NCI-H1436 (cell line): ENCODE measurements around the gene SAYSD1.
"Not testable (repeated sequence)": the region's sequence is repeated elsewhere in the genome, so short reads cannot be mapped to it uniquely, and the experiment has no call there.

Experiments
- DNase-seq: peaks from one replicate; lab custom pipeline; 2025; lab: John Stamatoyannopoulos, UW

The SAYSD1 gene, protein sequence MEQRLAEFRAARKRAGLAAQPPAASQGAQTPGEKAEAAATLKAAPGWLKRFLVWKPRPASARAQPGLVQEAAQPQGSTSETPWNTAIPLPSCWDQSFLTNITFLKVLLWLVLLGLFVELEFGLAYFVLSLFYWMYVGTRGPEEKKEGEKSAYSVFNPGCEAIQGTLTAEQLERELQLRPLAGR

DNA sequence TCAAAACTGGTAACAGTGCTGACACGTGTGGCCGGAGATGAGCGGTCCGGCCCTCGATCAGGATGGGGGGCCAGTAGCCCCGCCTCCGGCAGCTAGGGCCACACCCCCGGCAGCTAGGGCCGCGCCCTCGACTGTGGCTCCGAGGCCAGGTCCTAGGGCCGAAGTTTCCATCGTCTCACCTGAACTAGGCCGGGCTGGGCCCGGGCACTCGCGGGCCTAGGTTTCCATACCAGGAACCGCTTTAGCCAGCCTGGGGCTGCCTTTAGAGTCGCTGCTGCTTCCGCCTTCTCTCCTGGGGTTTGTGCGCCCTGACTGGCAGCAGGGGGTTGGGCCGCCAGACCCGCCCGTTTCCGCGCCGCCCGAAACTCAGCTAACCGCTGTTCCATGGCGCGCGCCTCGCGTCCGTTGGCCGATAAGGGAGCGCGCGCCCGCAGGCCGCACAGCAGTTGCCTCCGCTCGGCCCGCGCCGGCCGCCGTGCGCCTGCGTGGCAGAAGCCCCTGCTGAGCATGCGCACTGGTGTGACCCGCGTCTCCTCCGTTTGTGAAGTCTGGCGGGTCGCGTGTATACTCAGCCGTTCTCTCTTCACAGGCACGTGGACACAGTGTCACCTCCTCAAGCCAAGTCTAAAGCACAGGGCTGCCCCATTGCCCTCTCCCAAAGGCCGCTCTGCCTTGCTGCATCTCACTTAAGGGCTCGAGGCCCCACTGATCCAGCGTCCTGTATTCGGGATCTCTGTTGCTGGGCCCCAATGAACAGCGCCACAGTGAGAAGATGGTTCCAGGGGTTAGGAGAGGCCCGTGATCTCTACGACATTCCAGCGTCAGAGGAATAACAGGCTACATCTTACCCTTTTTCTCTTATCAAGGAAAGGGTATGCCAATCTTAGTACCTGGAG, at the start of gene SAYSD1:
TSS of gene SAYSD1 (minus strand) at position 483 of the 896 bp plus-strand sequence. CDS start at position 386, 97 bp downstream.
- peak; percentile 92 for DNase-seq

DNA sequence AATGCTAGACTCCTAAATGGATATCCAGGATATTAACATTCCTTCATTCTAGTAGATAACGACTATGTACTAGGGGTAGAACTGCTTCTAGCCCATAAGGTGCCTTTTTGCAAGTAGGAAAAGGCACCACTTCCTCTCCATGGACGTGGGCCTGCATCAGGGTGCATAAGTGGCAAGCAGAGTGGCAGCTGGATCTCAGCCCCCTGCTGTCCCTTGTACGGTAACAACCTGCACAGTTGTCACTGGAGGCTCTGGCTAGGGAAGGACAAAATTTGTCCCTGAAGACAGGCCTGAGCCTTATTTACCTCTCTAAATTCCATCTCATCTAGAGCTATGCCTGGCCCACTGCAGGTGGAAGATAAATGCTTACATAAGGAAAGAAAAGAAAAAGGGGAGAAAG, 42.5 kb upstream of the SAYSD1 start:
- DNase-seq: no peak

DNA sequence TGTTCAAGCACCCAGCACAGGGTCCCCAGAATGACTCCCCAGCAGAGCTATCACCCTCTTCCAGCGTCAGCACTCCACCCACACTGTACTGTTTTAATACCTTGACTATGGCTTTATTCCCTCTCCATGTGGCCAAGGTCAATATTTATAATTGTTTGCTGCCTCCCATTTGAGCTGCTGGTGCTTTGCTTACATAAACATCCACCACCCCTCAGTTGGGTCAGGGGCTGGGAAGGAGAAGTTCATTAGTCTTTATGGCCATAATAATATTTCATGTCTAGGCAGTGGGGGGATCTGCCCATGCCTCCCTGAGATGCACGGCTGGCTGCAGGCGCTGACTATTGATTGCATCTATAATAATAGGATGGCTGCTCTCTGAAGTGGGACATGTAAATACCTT, 41.8 kb upstream of the SAYSD1 start:
- DNase-seq: no peak

DNA sequence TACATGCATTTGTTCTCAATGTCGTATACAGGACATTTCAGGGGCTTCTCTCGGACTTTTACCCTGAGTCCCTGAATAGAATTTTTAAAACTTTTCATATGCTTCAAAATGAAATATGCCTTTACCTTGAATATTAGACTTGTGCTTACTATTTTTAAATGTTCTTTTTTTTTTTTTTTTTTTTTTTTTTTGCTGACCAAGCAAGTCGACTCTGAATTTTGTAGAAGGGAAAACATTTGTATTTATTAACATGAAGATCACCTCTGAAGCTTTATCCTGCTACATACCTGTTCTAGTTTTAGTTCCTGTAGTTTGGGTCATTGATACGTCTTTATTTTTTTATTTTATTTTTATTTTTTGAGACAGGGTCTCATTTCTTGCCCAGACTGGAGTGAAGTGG, 39.7 kb upstream of the SAYSD1 start:
- DNase-seq: no peak

DNA sequence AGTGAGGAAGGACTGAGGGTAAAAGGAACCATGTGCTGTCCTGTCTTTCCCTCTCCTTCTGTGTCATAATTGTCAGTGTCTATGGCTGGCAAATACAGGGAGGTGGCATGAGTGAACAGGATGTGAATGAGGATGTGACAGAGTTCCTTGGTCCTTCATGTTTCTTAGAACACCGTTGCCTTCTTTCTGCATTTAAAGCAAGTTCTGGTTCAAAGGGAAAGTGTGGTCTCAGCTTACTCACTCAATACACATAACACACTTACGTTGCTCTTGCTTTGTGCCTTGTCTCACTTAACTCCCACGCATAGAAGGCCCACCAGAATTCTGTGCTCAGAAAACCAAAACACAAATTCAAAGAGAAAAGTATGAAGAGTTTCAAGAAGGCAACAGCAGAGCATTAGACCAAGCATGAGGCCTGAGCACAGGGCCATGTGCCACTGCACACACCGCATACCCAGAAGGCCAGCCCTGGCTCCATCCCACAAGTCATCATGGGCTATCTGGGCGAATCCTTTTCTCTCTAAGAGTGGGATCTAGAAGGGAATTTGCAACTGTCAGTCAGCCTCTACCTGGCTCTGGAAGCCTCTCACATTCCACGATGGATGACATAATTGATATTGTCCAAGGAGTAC, 38.9 kb upstream of the SAYSD1 start:
- no peak for DNase-seq

DNA sequence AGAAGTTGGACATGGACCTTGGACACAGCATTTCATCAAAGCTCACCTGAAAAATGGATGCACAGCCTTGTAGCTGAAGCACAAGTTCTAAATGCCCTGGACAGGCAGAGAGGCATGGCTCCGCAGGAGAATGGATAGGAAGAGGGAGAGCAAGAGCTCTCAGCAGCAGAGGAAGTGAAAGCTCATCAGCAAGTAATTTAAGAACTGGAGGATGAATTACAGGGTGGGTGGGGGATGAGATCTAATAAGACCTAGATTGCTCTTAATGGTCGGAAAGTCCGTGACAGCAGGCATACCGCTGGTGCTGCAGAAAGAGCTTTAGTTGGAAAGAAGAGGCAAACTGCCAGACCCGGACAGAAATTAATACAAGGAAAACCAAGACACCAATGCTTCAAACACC, 37.3 kb upstream of the SAYSD1 start:
- no peak for DNase-seq

DNA sequence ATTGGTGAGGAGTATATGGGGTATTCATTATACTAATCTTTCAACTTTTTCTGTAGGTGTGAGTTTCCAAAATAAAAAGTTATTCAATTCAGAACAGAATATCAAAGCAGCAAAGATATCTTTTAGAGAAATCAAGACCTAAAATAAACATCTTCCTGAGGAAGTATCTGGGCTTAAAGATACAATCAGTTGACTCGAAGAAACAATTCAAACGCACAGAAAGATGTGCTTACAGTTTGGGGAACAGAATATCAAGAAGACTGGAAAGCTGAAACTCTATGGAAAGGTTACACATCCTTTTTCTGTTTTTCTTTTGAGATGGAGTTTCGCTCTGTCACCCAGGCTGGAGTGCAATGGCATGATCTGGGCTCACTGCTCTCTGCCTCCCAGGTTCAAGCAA, 36.2 kb upstream of the SAYSD1 start:
- DNase-seq: no peak

DNA sequence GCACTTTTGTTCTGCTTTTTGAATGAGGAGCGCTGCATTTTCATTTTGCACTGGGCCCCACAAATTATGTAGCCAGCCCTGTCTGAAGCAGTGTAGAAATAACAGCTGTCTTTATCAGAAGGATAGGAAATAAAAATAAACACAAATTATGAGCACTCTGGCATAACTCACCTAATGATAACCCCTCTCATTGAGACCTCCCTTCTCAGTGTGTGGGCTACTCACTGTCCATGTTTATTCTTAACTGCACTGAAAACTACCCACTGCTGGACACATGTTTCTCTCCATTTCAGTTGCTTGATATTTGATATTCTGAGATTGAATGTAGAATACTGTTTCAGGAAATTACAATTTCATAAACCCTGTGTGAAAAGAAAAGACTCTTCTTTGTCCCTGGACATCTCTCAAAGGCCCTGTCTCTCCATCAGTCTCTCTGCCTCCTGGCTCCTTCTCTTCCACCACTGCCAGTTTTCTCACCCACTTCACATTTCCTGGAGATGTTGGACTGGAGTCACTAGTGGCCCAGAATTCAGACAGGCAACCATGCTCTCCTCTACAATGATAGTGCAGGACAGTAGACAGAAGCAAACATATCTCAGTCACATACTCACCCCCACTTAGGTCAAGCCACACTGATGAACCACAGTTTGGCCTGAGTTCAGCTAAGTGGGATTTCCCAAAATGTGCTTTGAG, 29.6 kb upstream of the SAYSD1 start:
- DNase-seq: no peak

DNA sequence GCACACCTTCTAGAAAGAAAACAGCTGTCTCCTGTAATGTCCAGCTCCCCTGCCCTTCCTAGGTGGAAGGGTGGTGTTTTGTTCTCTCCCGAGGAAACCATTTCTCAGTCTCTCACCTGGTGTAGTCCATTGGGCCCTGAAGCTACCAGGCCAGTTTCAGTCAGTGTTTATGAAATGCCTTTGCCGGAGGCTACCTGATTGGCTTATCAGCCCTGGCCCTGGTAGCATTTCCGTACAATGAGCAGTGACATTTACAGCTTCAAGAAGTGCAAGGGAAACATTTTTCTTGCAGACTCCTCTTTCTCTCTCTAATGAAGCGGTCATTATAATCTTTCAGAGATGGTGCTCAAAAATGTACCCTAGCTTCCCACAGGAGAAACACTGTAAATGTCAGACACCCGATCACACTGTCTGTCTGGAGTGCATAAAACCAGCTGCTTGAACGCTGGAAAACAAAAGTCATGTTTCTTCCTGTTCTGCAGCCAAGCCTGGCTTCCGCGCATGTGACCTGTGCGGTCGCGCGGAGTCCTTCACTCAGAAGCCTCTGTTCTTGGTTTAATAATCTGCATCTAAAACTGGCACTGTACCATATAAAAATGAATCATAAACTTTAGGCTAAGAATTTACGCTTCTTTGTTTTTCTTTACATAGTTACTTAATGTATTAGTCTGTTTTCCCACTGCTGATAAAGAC, 28.4 kb upstream of the SAYSD1 start:
- no peak for DNase-seq

DNA sequence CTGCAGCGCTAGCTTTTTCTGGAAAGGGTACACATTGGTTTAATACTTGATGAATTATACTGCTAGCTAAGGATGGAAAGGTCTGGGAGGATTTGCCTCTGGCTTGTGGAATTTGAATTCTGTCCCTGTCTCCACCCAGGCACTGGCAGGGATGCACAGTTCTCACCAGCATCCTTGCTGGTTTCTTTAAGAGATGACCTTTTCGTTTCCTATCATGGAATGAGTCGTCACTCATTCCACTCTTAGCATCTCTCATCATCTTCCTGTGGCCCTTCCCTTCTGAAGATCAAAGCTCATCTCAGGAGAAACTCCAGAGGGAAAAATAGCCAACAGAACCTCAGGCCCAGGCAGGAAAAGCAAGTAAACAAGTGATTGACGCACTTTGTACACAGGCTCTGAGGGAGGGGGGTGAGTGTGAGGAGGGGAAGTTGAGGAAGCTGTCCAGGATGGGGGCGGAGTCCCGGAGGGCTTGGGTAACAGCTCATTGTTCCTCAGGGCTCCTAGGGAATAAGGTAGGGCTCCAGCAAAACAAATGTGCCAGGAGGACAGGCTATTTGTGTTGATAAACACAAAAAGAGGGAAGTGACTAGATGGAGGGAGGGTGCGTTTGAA, 25.7 kb upstream of the SAYSD1 start:
- no peak for DNase-seq

DNA sequence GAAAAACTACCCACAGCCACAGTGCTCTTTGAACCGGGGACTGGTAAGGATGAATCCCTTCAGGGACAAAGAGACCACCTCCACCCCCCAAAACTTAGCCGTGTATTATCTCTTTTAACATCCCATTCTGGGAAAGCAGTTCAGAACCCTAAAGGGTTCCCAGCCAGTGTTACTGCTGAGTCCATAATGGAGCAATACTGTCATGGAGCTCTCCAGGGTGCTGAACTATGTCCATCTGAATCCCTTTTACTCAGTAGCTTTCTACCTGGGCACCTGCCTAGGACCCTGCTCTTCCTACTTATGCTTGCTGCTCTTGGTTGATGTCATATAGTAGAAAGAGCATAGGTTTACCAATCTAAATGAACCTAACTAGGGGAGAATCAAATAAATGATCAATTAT, 22.3 kb upstream of the SAYSD1 start:
- DNase-seq: no peak

DNA sequence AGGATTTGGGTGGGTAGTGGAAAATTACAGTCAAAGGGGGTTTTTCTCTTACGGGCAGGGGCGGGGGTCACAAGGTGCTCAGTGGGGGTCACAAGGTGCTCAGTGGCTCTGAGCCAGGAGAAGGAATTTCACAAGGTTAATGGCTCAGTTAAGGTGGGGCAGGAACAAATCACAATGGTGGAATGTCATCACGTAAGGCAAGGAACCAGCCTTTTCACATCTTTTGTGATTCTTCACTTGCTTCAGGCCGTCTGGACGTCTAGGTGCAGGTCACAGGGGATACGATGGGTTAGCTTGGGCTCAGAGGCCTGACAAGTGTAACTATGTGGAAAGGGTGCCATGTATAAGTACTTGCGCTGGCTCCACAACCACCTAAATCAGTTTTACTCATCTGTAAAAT, 21.2 kb upstream of the SAYSD1 start:
- not testable (repeated sequence) for DNase-seq

DNA sequence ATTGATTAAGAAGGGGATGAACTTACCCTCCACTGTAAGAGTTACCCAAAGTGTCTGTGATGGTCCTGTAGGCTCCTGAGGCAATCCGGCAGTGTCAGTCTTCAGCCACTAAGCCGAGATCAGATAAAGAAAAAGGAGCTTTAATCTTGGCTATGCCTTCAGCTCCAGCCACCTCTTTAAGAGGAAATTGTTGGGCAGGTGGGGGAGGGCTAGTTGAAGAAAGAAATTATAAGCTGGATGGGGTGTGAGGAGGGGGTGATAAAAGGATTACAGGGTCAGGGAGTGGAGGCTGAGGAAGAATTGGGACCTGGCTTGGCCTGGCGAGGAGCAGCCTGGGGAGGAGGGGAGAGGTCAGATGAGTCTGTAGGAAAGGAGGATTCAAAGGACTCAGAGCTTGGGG, 19.8 kb upstream of the SAYSD1 start:
- not testable (repeated sequence) for DNase-seq

DNA sequence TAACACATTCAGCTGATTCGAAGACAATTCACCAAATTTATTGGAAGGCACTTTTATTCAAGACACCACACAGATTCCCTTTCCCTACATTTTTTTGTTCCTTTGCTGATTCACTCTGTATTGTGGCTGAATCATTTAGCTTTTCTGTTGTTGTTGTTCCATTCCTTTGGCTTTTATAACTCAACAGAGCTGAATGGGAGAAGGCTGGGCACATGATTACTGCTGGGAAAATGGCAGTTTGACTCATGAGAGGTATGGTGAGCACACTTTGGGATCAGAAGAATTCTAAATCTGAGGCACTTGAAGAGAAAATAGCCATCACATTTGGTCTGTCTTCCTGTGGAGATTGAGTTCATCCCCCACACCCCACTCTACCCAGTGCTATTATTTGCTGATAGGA, 15.7 kb upstream of the SAYSD1 start:
- no peak for DNase-seq

DNA sequence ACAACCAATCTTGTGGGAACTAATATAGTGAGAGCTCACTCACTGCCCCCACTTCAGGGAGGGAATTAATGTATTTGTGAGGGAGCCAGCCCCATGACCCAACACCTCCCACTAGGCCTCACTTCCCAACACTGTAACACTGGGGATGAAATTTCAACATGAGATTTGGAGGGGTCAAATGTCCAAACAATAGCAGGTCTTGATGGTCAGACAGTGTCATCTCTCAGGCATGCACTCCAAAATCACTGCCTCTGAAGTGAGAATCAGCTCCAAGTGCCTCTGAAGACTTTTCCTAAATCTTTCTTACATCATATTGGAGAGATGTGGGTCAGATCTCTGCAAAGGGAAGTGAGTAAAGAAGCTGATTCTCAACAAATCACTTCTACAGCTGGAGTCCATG, 13.8 kb upstream of the SAYSD1 start:
- no peak for DNase-seq

DNA sequence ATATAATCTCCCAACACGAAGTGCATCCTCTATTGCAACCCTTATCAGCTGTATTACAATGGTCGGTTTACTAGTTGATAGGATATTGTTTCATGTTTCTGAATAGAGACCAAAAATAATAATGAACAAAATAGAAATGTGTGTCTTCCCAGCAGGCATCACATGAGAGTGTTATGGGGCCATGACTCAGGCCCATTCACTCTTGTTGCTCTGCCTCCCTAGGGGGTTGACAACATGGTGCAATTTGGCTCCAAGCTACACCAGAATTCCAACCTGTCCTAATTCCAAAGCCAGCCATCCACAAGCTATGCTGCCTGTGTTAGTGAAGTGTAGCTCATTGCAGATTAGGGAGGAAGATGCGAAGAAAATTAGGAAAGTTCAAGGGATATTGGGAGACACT, 13.1 kb upstream of the SAYSD1 start:
- DNase-seq: no peak

DNA sequence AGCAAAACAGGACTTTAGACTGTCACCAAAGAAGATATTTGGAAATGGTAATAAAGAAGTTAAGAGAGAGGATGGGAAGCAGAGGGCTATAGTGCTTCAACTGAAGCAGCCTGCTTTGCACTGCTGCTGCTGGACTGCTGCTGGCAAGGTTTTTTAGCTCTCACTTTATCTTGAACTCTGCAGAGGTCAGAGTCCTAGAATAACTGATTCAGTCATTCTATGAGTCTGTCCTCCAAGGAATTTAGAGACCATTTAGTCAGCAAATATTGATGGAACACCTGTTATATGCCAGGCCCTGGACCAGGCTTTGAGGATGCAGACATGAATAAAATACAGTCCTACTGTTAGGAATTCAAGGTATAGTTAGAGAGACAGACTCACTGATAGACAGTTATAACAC, 9.1 kb upstream of the SAYSD1 start:
- DNase-seq: no peak

DNA sequence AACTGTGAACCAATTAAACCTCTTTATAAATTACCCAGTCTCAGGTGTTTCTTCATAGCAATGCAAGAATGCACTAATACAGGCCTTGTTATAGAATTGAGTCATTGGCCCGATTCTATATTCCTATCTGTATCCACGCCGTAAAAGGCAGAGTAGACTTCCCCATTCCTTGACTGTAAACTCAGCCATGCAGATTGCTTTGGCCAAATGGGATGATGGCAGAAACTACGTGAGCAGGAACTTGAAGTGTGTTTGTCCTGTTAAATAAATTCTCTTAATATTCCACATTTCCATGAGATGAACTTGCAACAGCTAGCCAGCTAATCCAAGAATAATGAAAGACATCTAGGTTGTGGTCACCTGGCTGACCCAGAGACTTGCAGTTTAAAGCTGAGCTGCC, 3.9 kb upstream of the SAYSD1 start:
- no peak for DNase-seq

DNA sequence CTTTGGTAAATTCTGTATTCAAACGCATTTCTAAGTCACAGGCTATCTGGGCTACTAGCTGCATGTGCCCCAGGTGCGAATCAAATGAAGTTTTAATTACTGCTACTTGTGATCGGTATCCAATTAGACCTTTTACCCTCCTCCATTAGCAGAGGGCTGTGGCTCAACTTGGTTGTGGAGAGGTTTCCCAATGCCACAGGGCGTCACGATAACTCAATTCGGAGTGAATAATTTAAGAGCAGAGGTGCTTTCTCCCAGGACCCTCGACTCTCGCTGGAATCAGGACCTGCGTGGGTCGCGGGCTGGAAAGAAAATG, 640 bp downstream of the SAYSD1 start:
- no peak for DNase-seq

DNA sequence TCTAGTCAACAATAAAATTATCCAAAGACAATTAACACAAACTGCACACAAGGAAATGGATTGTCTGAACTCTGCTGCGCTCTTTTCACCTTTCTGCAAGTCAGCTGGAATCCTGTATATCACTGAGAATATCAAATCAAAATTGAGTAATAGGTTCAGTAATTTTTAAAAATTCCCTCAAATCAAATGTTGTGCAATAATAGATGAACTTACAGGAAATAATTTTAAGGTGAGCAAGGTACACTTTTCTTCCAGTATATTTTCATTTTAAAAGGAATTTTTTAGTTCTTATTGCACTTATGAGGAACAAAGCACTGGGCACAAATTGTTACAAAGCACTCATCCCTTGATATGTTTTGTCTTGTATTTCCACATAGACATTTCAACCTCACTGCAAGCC, 1.2 kb downstream of the SAYSD1 start:
- no peak for DNase-seq

DNA sequence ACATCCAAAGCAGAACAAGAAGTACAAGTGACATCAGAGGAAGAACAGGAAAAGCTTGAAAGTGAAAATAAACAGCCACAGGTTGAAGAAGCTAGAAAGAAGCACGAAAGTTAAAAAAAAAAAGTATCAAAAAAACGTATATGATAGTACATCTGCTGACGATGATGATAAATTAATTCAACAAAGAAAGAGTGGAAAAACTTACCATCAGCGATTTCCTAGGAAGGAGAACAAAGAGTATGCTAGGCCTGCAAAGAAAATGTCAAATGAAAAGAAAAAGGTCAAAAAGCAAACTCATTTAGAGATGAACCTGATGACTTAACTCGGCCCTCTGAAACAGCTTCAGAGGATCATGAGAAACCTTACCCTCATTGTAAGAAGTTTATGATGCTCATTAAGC, 3.7 kb downstream of the SAYSD1 start:
- no peak for DNase-seq
